Smooth muscle cell (in vitro differentiated cells): ENCODE data around the gene NOTUM. TPM values are rescaled to one million over a fixed set of nuclear protein-coding genes. Genes with fewer than 3 reads are reported as not detected.

ENCODE experiments used
- DNase-seq: peaks from one replicate; lab custom pipeline; 2025; ENCODE audit not compliant: unreplicated experiment; lab: John Stamatoyannopoulos, UW
- H2AFZ ChIP-seq: fragments of 200-600 bp; sonication (generic); 2 replicates; pipeline ENCODE4 v1.6.0; 2016; ENCODE audit warnings: antibody characterized with exemption, low read depth, mild to moderate bottlenecking
- H3F3A ChIP-seq: fragments of 200-600 bp; sonication (generic); 2 replicates; pipeline ENCODE4 v1.6.0; 2017; ENCODE audit warnings: antibody characterized with exemption, low read depth
- H3K27ac ChIP-seq: fragments of 200-600 bp; sonication (generic); 2 replicates; pipeline ENCODE4 v1.5.1; 2016; ENCODE audit warnings: low read depth, mild to moderate bottlenecking
- H3K27me3 ChIP-seq: fragments of 200-600 bp; sonication (generic); 2 replicates; pipeline ENCODE4 v1.6.1; 2016; ENCODE audit warnings: low read depth, mild to moderate bottlenecking
- H3K36me3 ChIP-seq: fragments of 200-600 bp; sonication (generic); 2 replicates; pipeline ENCODE4 v1.5.1; 2016; ENCODE audit warnings: low read depth
- H3K4me1 ChIP-seq: fragments of 200-600 bp; sonication (generic); 2 replicates; pipeline ENCODE4 v1.5.1; 2016; ENCODE audit warnings: low read depth
- H3K4me2 ChIP-seq: fragments of 200-600 bp; sonication (generic); 2 replicates; pipeline ENCODE4 v1.6.0; 2016; ENCODE audit warnings: mild to moderate bottlenecking
- H3K4me3 ChIP-seq: fragments of 200-600 bp; sonication (generic); 2 replicates; pipeline ENCODE4 v1.5.1; 2016; ENCODE audit warnings: mild to moderate bottlenecking
- H3K79me2 ChIP-seq: fragments of 200-600 bp; sonication (generic); 2 replicates; pipeline ENCODE4 v1.6.0; 2016; ENCODE audit warnings: low read depth, mild to moderate bottlenecking
- H3K9ac ChIP-seq: fragments of 200-600 bp; sonication (generic); 2 replicates; pipeline ENCODE4 v1.6.0; 2016; ENCODE audit warnings: low read depth
- H3K9me3 ChIP-seq: fragments of 200-600 bp; sonication (generic); replicated peaks from 2 replicates; pipeline ENCODE4 v1.5.1; 2016; ENCODE audit warnings: low read depth
- H4K20me1 ChIP-seq: fragments of 200-600 bp; sonication (generic); 2 replicates; pipeline ENCODE4 v1.6.0; 2016; ENCODE audit warnings: low read depth
- WGBS: methylation state at CpG from one replicate; pipeline ENCODE4 v1.1.7; 2016; ENCODE audit warnings: low lambda C conversion rate; 5-methylcytosine and 5-hydroxymethylcytosine counted together
- polyA plus RNA-seq: library from polyadenylated mRNA; unstranded; fragments of >200 nt; fragmentation: Nextera tagmentation; extraction: Ambion mirVana; gene quantifications from 2 replicates; pipeline ENCODE4 v1.2.1, GENCODE V29; 2016
- total RNA-seq: library from RNA; depleted of rRNA; stranded (reverse); fragments of >200 nt; gene quantifications from 2 replicates; pipeline ENCODE4 v1.2.3, GENCODE V29; 2014
- TF ChIP-seq, protein P1 (sequence below): fragments of 200-600 bp; sonication (generic); IDR thresholded peaks from 2 replicates; pipeline ENCODE4 v1.5.1; 2017; ENCODE audit warnings: borderline replicate concordance, mild to moderate bottlenecking, antibody characterized with exemption; ENCODE audit not compliant: insufficient read depth, poor library complexity, severe bottlenecking

NOTUM gene
- total and polyA plus RNA-seq, 2 experiments from 2014 or later = 0.90 to 2.9 TPM

DNA sequence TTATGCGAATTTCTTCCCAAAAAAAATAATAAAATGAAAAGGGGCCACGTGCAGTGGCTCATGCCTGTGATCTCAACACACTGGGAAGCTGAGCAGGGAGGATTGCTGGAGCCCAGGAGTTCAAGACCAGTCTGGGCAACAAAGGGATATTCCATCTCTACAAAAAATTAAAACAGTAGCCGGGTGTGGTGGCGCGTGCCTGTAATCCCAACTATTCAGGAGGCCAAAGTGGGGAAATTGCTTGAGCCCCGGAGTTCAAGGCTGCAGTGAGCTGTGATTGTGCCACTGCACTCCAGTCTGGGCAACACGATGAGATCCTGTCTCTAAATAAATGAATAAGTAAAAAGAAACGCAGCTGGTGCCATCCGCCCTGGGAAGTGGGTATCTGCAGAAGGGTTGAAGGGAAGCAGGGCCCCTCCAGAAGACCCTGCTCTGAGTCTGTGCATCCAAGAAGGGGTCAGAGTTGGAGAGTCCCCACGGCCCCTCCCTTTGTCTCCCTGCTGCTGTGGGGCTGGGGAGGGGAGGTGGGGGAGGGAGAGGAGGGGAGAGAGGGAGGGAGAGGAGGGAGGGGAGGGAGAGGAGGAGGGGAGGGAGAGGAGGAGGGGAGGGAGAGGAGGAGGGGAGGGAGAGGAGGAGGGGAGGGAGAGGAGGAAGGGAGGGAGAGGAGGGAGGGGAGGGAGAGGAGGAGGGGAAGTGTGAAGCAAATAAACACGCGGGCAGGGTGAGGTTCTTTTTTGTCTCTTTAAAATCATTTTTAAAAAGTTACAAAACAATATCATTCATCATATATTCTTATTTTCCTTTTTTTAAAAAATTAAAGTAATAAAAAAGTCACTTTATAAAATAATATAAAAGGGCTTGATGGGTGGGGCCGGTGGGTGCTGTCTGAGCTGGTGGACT, 9.0 kb downstream of the NOTUM start:
- DNase-seq = no peak

DNA sequence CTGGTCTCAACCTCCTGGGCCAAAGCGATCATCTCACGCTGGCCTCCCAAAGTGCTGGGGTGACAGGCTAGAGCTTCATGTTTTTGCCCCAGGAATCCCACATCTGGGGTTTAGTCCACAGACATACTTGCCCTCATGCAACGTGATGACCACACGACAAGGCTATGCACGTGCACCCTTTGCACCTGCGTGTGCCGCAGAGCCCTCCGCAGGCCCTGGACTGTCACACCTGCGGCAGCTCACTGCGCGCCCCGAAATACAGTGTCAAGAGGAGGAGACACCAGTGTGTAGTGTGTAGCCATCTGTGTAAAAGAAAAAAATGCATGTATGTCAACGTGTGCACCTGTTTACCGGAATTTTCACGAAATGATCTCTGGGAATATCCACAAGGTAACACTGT, 10.5 kb downstream of the NOTUM start:
- no peak overlapping the region for H3K27ac ChIP-seq
- no peak overlapping the region for H2AFZ ChIP-seq
- H3K36me3 ChIP-seq = no peaks in the 10 kb centered on the region
- WGBS = 92% methylated on average over 15 of the region's 15 CpGs
- no peak overlapping the region for H3K9ac ChIP-seq
- H3K27me3 ChIP-seq = no peaks in the 10 kb centered on the region
- no peak overlapping the region for H3K4me3 ChIP-seq
- H3K4me2 ChIP-seq = no peak overlapping the region
- H4K20me1 ChIP-seq = no peaks in the 10 kb centered on the region
- no peaks in the 10 kb centered on the region for H3F3A ChIP-seq
- H3K79me2 ChIP-seq = no peaks in the 10 kb centered on the region
- no peaks in the 10 kb centered on the region for H3K4me1 ChIP-seq
- DNase-seq = no peak
- TF ChIP-seq, protein P1, sequence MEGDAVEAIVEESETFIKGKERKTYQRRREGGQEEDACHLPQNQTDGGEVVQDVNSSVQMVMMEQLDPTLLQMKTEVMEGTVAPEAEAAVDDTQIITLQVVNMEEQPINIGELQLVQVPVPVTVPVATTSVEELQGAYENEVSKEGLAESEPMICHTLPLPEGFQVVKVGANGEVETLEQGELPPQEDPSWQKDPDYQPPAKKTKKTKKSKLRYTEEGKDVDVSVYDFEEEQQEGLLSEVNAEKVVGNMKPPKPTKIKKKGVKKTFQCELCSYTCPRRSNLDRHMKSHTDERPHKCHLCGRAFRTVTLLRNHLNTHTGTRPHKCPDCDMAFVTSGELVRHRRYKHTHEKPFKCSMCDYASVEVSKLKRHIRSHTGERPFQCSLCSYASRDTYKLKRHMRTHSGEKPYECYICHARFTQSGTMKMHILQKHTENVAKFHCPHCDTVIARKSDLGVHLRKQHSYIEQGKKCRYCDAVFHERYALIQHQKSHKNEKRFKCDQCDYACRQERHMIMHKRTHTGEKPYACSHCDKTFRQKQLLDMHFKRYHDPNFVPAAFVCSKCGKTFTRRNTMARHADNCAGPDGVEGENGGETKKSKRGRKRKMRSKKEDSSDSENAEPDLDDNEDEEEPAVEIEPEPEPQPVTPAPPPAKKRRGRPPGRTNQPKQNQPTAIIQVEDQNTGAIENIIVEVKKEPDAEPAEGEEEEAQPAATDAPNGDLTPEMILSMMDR = no peak
- H3K9me3 ChIP-seq = no peaks in the 10 kb centered on the region

More for the DNA sequence above, 9.0 kb downstream of the NOTUM start:
- H3K9ac ChIP-seq = no peak overlapping the region
- H3K4me2 ChIP-seq = no peak overlapping the region
- no peaks in the 10 kb centered on the region for H3F3A ChIP-seq
- TF ChIP-seq, protein P1 = no peak
- H3K79me2 ChIP-seq = no peaks in the 10 kb centered on the region
- no peaks in the 10 kb centered on the region for H3K27me3 ChIP-seq
- no peaks in the 10 kb centered on the region for H4K20me1 ChIP-seq
- no peaks in the 10 kb centered on the region for H3K4me1 ChIP-seq
- no peak overlapping the region for H3K27ac ChIP-seq
- H2AFZ ChIP-seq = no peak overlapping the region
- WGBS = 83% methylated on average over 12 of the region's 13 CpGs
- H3K36me3 ChIP-seq = no peaks in the 10 kb centered on the region
- H3K9me3 ChIP-seq = no peaks in the 10 kb centered on the region
- H3K4me3 ChIP-seq = no peak overlapping the region

DNA sequence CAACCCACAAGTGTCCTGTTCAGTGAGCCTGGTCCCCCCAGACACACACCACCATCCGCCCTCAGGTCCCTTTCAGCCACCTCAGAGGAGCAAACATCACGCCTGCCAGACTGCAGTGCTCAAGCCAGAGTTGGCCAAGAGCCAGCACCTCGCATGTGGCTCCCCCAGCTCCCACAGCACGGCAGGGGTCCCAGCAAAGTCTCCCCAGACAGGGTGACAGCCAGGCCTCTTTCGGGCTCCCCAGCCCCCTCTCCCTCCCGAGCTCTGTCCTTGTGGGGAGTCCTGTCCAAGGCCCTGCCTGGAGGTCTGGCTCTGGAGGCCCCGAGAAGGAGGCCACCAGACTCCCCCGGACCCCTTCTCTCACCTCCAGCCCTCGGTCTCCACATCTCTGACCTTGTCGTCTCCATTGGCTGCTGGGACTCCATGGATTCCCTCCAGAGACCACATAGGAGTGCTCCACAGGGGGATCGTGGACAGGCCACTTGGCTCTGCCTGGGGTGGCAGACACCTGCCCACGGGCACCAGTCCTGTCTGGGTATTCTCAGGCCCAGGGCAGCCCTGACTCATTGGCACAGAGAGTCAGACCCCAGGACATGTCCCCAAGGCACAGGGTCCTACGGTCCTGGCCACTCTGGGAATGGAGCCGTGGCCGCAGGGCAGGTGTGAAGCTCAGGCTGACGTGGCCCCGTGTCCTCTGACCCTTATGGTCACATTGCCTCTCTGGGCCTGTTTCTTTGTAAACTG, 12.2 kb downstream of the NOTUM start:
- no peak for DNase-seq
- H3K9ac ChIP-seq = no peak overlapping the region
- WGBS = 90% methylated on average over 17 of the region's 17 CpGs

More for the DNA sequence above, 12.2 kb downstream of the NOTUM start:
- Histone ChIP-seq H2AFZ (no peak overlapping the region), H3K4me1 (no peaks in the 10 kb centered on the region), H4K20me1 (no peaks in the 10 kb centered on the region), H3K4me3 (no peak overlapping the region), H3K36me3 (no peaks in the 10 kb centered on the region), H3K9me3 (no peaks in the 10 kb centered on the region), H3K79me2 (no peaks in the 10 kb centered on the region), H3K27me3 (no peaks in the 10 kb centered on the region), H3K4me2 (no peak overlapping the region), H3K27ac (no peak overlapping the region), H3F3A (no peaks in the 10 kb centered on the region)
- TF ChIP-seq, protein P1 = no peak
